ENCODE measurements around the gene ITPR2. TPM values are rescaled to one million over a fixed set of nuclear protein-coding genes. Genes with fewer than 3 reads are reported as not detected.

ITPR2 gene
- total RNA-seq, 1 donor from 2014 or later, result 16.3 TPM

DNA sequence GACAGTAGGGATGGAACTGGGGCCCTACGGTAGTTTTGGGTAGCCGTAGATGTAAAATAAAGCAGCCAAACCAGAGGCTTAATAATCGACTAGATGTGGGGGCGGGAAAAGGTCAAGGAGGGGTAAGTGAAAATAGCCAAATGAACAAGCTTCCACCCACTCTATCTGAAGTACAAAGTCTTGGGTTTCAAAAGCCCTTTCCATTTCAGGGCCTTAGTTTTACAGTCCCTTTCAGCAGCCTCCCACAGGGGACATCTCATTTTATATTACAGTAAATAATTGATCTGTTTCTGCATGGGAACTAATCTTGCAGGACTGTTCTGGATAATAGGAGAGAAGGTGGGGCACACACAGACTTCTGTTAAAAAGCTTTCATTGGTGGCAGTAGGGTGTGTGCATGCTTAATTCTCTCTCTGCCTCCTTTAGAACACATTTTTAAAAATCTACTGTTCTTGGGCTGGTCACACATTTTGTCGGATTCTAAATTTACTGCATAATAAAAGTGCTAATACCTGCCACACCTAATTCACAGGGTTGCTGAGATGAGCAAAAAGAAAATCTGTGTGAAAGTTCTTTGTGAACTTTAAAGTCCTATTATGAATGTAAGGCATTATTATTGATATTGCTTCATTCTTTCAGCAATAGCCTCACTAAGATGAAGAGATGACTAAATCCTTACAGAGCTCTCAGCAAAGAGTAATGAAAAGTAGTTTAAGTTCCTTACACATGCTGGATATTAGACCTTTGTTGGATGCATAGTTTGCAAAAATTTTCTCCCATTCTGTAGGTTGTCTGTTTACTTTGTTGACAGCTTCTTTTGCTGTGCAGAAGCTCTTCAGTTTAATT lies 104.6 kb downstream of the ITPR2 start:
- DNase-seq (ENCODE audit: low read depth), result no peak
- no peaks in the 10 kb centered on the region for H3K27me3 ChIP-seq (ENCODE audit: control insufficient read depth, insufficient read depth, low read length)
- H3K36me3 ChIP-seq (ENCODE audit: control insufficient read depth, insufficient read depth, low read length), result no peaks in the 10 kb centered on the region
- H3K4me3 ChIP-seq (ENCODE audit: low read depth, low read length), result no peak overlapping the region
- TF ChIP-seq, protein P1, sequence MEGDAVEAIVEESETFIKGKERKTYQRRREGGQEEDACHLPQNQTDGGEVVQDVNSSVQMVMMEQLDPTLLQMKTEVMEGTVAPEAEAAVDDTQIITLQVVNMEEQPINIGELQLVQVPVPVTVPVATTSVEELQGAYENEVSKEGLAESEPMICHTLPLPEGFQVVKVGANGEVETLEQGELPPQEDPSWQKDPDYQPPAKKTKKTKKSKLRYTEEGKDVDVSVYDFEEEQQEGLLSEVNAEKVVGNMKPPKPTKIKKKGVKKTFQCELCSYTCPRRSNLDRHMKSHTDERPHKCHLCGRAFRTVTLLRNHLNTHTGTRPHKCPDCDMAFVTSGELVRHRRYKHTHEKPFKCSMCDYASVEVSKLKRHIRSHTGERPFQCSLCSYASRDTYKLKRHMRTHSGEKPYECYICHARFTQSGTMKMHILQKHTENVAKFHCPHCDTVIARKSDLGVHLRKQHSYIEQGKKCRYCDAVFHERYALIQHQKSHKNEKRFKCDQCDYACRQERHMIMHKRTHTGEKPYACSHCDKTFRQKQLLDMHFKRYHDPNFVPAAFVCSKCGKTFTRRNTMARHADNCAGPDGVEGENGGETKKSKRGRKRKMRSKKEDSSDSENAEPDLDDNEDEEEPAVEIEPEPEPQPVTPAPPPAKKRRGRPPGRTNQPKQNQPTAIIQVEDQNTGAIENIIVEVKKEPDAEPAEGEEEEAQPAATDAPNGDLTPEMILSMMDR (IDR thresholded peaks at IDR 0.05; ENCODE audit: insufficient read depth, low read length, poor library complexity, severe bottlenecking), result no peak

DNA sequence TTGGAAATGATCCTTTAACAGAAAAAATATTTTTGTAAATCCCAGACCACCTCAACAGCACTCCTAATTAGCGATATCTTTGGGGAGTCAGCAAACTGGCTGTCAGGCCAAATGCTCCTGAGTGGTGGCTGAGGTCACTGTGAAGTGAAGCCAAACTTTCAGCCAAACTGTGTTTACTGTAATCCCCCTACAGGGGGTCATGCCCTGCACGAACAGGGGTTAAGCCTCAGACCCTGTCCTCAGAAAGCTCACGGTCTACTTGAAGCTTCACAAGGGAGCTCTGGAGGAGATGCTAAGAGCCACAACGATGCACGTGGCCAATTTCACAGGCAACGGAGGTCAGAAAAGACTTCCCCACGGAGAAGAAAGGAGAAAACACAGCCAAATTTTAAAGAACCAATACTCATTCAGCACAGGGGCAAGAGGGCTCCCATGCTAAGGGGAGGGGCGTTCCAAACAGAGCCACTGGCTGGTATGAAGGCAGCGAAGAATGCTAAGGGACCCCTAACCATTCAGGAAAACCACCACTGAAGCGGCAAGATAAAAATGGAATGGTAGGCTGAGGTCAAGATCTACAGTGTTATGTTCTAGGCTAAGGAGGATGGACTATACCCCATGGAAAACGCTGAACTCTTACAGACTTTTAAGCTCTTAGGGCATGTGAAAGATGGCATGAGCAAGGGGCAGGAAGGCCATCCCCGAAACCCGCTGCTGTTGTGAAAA lies 105.4 kb downstream of the ITPR2 start:
- Histone ChIP-seq H3K27me3 (ENCODE audit: control insufficient read depth, insufficient read depth, low read length) (no peaks in the 10 kb centered on the region), H3K4me3 (ENCODE audit: low read depth, low read length) (no peak overlapping the region), H3K36me3 (ENCODE audit: control insufficient read depth, insufficient read depth, low read length) (no peaks in the 10 kb centered on the region)
- TF ChIP-seq, protein P1 (IDR thresholded peaks at IDR 0.05; ENCODE audit: insufficient read depth, low read length, poor library complexity, severe bottlenecking), result no peak
- DNase-seq (ENCODE audit: low read depth), result no peak

GRCh38 chr12:26726956-26727355 lies 106.0 kb downstream of the ITPR2 start:
- Histone ChIP-seq H3K36me3 (ENCODE audit: control insufficient read depth, insufficient read depth, low read length) (no peaks in the 10 kb centered on the region), H3K27me3 (ENCODE audit: control insufficient read depth, insufficient read depth, low read length) (no peaks in the 10 kb centered on the region), H3K4me3 (ENCODE audit: low read depth, low read length) (no peak overlapping the region)
- DNase-seq (ENCODE audit: low read depth), result no peak
- TF ChIP-seq, protein P1 (IDR thresholded peaks at IDR 0.05; ENCODE audit: insufficient read depth, low read length, poor library complexity, severe bottlenecking), result no peak

DNA sequence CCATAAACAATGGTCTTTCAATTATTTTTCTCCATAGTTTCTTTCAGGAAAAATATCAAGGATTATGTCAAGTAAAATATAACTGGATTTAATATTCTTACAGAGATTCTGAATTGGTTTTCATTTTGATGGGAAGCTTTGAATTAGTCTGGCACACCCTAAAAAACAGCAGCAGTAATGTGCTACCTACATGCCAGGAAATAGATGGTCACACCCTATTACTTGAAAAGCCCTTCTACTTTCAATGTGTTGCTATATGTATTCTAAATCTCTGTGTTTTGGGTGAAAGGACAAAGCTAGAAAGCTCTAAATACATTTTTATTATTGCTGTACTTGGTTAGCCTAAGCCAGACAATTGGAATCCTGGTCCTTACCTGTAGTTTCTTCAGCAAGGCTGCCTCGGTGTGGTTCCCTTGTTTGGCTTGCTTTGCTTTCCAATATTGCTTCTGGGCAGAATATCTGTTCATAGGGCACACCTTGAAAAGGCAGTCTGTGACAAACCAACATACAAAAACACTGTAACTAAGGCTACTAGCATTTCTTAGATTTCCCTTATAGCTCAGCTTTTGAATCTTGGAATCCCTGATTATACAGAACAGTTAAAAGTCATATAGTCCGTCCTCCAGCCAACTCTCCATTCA lies 107.6 kb downstream of the ITPR2 start:
- Histone ChIP-seq H3K36me3 (ENCODE audit: control insufficient read depth, insufficient read depth, low read length) (no peaks in the 10 kb centered on the region), H3K27me3 (ENCODE audit: control insufficient read depth, insufficient read depth, low read length) (no peaks in the 10 kb centered on the region), H3K4me3 (ENCODE audit: low read depth, low read length) (no peak overlapping the region)
- DNase-seq (ENCODE audit: low read depth), result no peak
- TF ChIP-seq, protein P1 (IDR thresholded peaks at IDR 0.05; ENCODE audit: insufficient read depth, low read length, poor library complexity, severe bottlenecking), result no peak

GRCh38 chr12:26724309-26724702 lies 108.7 kb downstream of the ITPR2 start:
- TF ChIP-seq, protein P1 (IDR thresholded peaks at IDR 0.05; ENCODE audit: insufficient read depth, low read length, poor library complexity, severe bottlenecking), result no peak
- Histone ChIP-seq H3K4me3 (ENCODE audit: low read depth, low read length) (no peak overlapping the region), H3K36me3 (ENCODE audit: control insufficient read depth, insufficient read depth, low read length) (no peaks in the 10 kb centered on the region), H3K27me3 (ENCODE audit: control insufficient read depth, insufficient read depth, low read length) (no peaks in the 10 kb centered on the region)
- DNase-seq (ENCODE audit: low read depth), result no peak

All from kidney epithelial cell (primary cell).